H9 (cell line): ENCODE results near the gene PDCD1. TPM values are rescaled to one million over a fixed set of nuclear protein-coding genes. Genes with fewer than 3 reads are reported as not detected.

ENCODE experiments used
- DNase-seq: peaks from one replicate; pipeline ENCODE4 v3.0.0-alpha.2; 2017
- H2AFZ ChIP-seq: one replicate; pipeline ENCODE4 v1.6.1; 2013; ENCODE audit warnings: mild to moderate bottlenecking, low read length, control low read depth, moderate library complexity
- H2AK5ac ChIP-seq: 2 replicates; pipeline ENCODE4 v1.6.1; 2013; ENCODE audit warnings: low read length, control low read depth, mixed read lengths; ENCODE audit not compliant: insufficient read length
- H2BK120ac ChIP-seq: one replicate; pipeline ENCODE4 v1.6.1; 2013; ENCODE audit warnings: low read depth, mild to moderate bottlenecking, low read length, control low read depth, inconsistent platforms; ENCODE audit not compliant: poor library complexity, severe bottlenecking
- H2BK12ac ChIP-seq: 2 replicates; pipeline ENCODE4 v1.6.1; 2013; ENCODE audit warnings: low read length, control low read depth, mixed read lengths, low read depth; ENCODE audit not compliant: insufficient read length
- H2BK15ac ChIP-seq: 2 replicates; pipeline ENCODE4 v1.6.1; 2013; ENCODE audit warnings: low read depth, low read length, control low read depth
- H2BK20ac ChIP-seq: one replicate; pipeline ENCODE4 v1.6.1; 2013; ENCODE audit warnings: low read depth, mild to moderate bottlenecking, low read length, control low read depth, inconsistent platforms; ENCODE audit not compliant: poor library complexity, severe bottlenecking
- H2BK5ac ChIP-seq: 2 replicates; pipeline ENCODE4 v1.6.1; 2013; ENCODE audit warnings: low read length, control low read depth, mixed read lengths; ENCODE audit not compliant: insufficient read length
- H3K14ac ChIP-seq: 2 replicates; pipeline ENCODE4 v1.6.1; 2013; ENCODE audit warnings: low read length, control low read depth; ENCODE audit not compliant: insufficient read depth
- H3K18ac ChIP-seq: 2 replicates; pipeline ENCODE4 v1.6.1; 2013; ENCODE audit warnings: low read depth, mild to moderate bottlenecking, mixed read lengths, low read length, control low read depth; ENCODE audit not compliant: insufficient read length
- H3K23ac ChIP-seq: 2 replicates; pipeline ENCODE4 v1.6.1; 2013; ENCODE audit warnings: low read length, control low read depth, mixed read lengths, low read depth; ENCODE audit not compliant: insufficient read length
- H3K23me2 ChIP-seq: 2 replicates; pipeline ENCODE4 v1.6.1; 2013; ENCODE audit warnings: low read depth, mild to moderate bottlenecking, mixed read lengths, low read length, control low read depth; ENCODE audit not compliant: insufficient read length, poor library complexity, severe bottlenecking
- H3K27ac ChIP-seq: 2 replicates; pipeline ENCODE4 v1.5.1; 2013; ENCODE audit warnings: low read length, control low read depth, mixed read lengths, low read depth; ENCODE audit not compliant: insufficient read length
- H3K27me3 ChIP-seq: 2 replicates; pipeline ENCODE4 v1.6.1; 2013; ENCODE audit warnings: low read length, control low read depth, inconsistent platforms; ENCODE audit not compliant: insufficient read depth
- H3K4ac ChIP-seq: 2 replicates; pipeline ENCODE4 v1.6.1; 2013; ENCODE audit warnings: low read depth, mild to moderate bottlenecking, control low read depth, inconsistent platforms, low read length, moderate library complexity
- H3K4me1 ChIP-seq: 2 replicates; pipeline ENCODE4 v1.6.1; 2013; ENCODE audit warnings: low read length, control low read depth, inconsistent platforms; ENCODE audit not compliant: insufficient read depth
- H3K4me2 ChIP-seq: 2 replicates; pipeline ENCODE4 v1.6.1; 2013; ENCODE audit warnings: low read length, control low read depth, mixed read lengths; ENCODE audit not compliant: insufficient read length, insufficient read depth
- H3K56ac ChIP-seq: 2 replicates; pipeline ENCODE4 v1.6.1; 2013; ENCODE audit warnings: low read depth, mild to moderate bottlenecking, mixed read lengths, low read length, control low read depth; ENCODE audit not compliant: insufficient read length
- H3K79me1 ChIP-seq: 2 replicates; pipeline ENCODE4 v1.6.1; 2013; ENCODE audit warnings: low read depth, mild to moderate bottlenecking, moderate library complexity, low read length, control low read depth, inconsistent platforms; ENCODE audit not compliant: insufficient read depth, poor library complexity, severe bottlenecking
- H3K79me2 ChIP-seq: 2 replicates; pipeline ENCODE4 v1.6.1; 2013; ENCODE audit warnings: low read length, control low read depth, inconsistent platforms; ENCODE audit not compliant: insufficient read depth
- H3K9ac ChIP-seq: 2 replicates; pipeline ENCODE4 v1.6.1; 2013; ENCODE audit warnings: low read length, control low read depth, mixed read lengths; ENCODE audit not compliant: insufficient read length; ENCODE audit errors: extremely low read depth
- H3K9me3 ChIP-seq: one replicate; pipeline ENCODE4 v1.6.1; 2013; ENCODE audit warnings: low read depth, low read length, inconsistent platforms; ENCODE audit not compliant: control insufficient read depth
- H3T11ph ChIP-seq: one replicate; pipeline ENCODE4 v1.6.1; 2013; ENCODE audit warnings: mild to moderate bottlenecking, low read length, control low read depth, inconsistent platforms
- H4K20me1 ChIP-seq: one replicate; pipeline ENCODE4 v1.6.1; 2013; ENCODE audit not compliant: control insufficient read depth, insufficient read length, insufficient read depth
- H4K5ac ChIP-seq: 2 replicates; pipeline ENCODE4 v1.6.1; 2013; ENCODE audit warnings: low read depth, mild to moderate bottlenecking, mixed read lengths, low read length, control low read depth; ENCODE audit not compliant: insufficient read length
- H4K8ac ChIP-seq: replicated peaks from 2 replicates; pipeline ENCODE4 v1.6.1; 2013; ENCODE audit warnings: low read length, control low read depth, mixed read lengths, low read depth; ENCODE audit not compliant: insufficient read length
- H4K91ac ChIP-seq: 2 replicates; pipeline ENCODE4 v1.6.1; 2013; ENCODE audit warnings: low read depth, mild to moderate bottlenecking, moderate library complexity, mixed read lengths, low read length, control low read depth; ENCODE audit not compliant: insufficient read length
- H3K27ac Mint-ChIP-seq, 3 experiments: 2 replicates in 2 of 3; 3 replicates in 1 of 3; pipeline ENCODE4 v1.8.0; 2020 to 2021; ENCODE audit warnings: mixed read lengths in 3 of 3, mild to moderate bottlenecking in 1 of 3, moderate library complexity in 1 of 3
- H3K27me3 Mint-ChIP-seq: 2 replicates; pipeline ENCODE4 v1.8.0; 2021; ENCODE audit warnings: low read depth, mild to moderate bottlenecking, moderate library complexity, mixed read lengths
- H3K36me3 Mint-ChIP-seq, 3 experiments: 2 replicates in 2 of 3; 3 replicates in 1 of 3; pipeline ENCODE4 v1.8.0; 2020 to 2021; ENCODE audit warnings: low read depth in 3 of 3, mixed read lengths in 3 of 3; ENCODE audit not compliant: insufficient read depth in 1 of 3
- H3K4me1 Mint-ChIP-seq, 2 experiments: 2 replicates each; pipeline ENCODE4 v1.8.0; 2020; ENCODE audit warnings: mixed read lengths in 2 of 2
- H3K4me3 Mint-ChIP-seq, 2 experiments: 2 replicates in 1 of 2; 3 replicates in 1 of 2; pipeline ENCODE4 v1.8.0; 2020 to 2021; ENCODE audit warnings: mild to moderate bottlenecking in 2 of 2, mixed read lengths in 2 of 2, moderate library complexity in 1 of 2
- H3K9me3 Mint-ChIP-seq, 2 experiments: 2 replicates in 1 of 2; 3 replicates in 1 of 2; pipeline ENCODE4 v1.8.0; 2020; ENCODE audit warnings: mild to moderate bottlenecking in 2 of 2, mixed read lengths in 2 of 2, moderate library complexity in 1 of 2
- WGBS: extraction: QIAGEN DNeasy Blood & Tissue Kit; methylation state at CpG from one replicate; pipeline ENCODE4 v1.1.7; 2013; ENCODE audit warnings: missing lambda C conversion rate, low lambda C conversion rate, mixed read lengths; ENCODE audit not compliant: insufficient read length; ENCODE audit errors: extremely low coverage; 5-methylcytosine and 5-hydroxymethylcytosine counted together
- total RNA-seq: library from RNA; stranded (reverse); gene quantifications from 2 replicates; pipeline ENCODE4 v1.2.1, GENCODE V29; 2021
- TF ChIP-seq, protein P1 (sequence below): fragments of 200-600 bp; sonication (generic); conservative IDR thresholded peaks from 3 replicates; pipeline ENCODE4 v1.8.0; 2021; ENCODE audit warnings: antibody characterized with exemption, mild to moderate bottlenecking

Gene PDCD1
- total RNA-seq, 1 experiment from 2014 or later, result 1.6 TPM

- no peaks in the 10 kb centered on the region for H3K79me2 ChIP-seq
- no peak within 1 kb of the TSS for H4K5ac ChIP-seq
- H2BK12ac ChIP-seq, result no peak within 1 kb of the TSS
- no peak within 1 kb of the TSS for H4K8ac ChIP-seq
- WGBS, result no CpG with 5 or more reads among the region's 33 CpGs
- H2BK15ac ChIP-seq, result no peak within 1 kb of the TSS
- no peak within 1 kb of the TSS for H3K23ac ChIP-seq
- H4K91ac ChIP-seq, result no peak within 1 kb of the TSS
- H3K27ac ChIP-seq, result no peak within 1 kb of the TSS
- DNase-seq, result no peak
- H2BK5ac ChIP-seq, result no peak within 1 kb of the TSS
- H3K9ac ChIP-seq, result no peak within 1 kb of the TSS
- H2BK20ac ChIP-seq, result no peak within 1 kb of the TSS
- H3K27me3 Mint-ChIP-seq, result peaks cover 14% of the 10 kb centered on the region
- H3K14ac ChIP-seq, result no peak within 1 kb of the TSS; the same call in 1 of the 2 replicates
- no peak within 1 kb of the TSS for H2AK5ac ChIP-seq
- TF ChIP-seq, protein P1, sequence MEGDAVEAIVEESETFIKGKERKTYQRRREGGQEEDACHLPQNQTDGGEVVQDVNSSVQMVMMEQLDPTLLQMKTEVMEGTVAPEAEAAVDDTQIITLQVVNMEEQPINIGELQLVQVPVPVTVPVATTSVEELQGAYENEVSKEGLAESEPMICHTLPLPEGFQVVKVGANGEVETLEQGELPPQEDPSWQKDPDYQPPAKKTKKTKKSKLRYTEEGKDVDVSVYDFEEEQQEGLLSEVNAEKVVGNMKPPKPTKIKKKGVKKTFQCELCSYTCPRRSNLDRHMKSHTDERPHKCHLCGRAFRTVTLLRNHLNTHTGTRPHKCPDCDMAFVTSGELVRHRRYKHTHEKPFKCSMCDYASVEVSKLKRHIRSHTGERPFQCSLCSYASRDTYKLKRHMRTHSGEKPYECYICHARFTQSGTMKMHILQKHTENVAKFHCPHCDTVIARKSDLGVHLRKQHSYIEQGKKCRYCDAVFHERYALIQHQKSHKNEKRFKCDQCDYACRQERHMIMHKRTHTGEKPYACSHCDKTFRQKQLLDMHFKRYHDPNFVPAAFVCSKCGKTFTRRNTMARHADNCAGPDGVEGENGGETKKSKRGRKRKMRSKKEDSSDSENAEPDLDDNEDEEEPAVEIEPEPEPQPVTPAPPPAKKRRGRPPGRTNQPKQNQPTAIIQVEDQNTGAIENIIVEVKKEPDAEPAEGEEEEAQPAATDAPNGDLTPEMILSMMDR, result no peak
- H3K9me3 Mint-ChIP-seq, result peaks cover 19 to 26% of the 10 kb centered on the region in 2 experiments
- no peaks in the 10 kb centered on the region for H3K4me1 ChIP-seq
- H3K27me3 ChIP-seq, result no peaks in the 10 kb centered on the region; the same call in 1 of the 2 replicates
- H2AFZ ChIP-seq, result no peak within 1 kb of the TSS
- H3K18ac ChIP-seq, result no peak within 1 kb of the TSS
- H3K27ac Mint-ChIP-seq, result no peak within 1 kb of the TSS
- H3K4me1 Mint-ChIP-seq, result peaks cover 0 to 18% of the 10 kb centered on the region in 2 experiments; a peak in 2 of 4 replicates
- no peak within 1 kb of the TSS for H2BK120ac ChIP-seq
- H3K56ac ChIP-seq, result no peak within 1 kb of the TSS
- H3K4me3 Mint-ChIP-seq, result no peak within 1 kb of the TSS
- H3K36me3 Mint-ChIP-seq, result peaks cover 0 to 4% (median 0%) of the 10 kb centered on the region in 3 experiments; a peak in 3 of 7 replicates
- no peaks in the 10 kb centered on the region for H3K79me1 ChIP-seq
- H3K4me2 ChIP-seq, result no peak within 1 kb of the TSS
- H4K20me1 ChIP-seq, result peaks cover 7% of the 10 kb centered on the region
- no peak within 1 kb of the TSS for H3K4ac ChIP-seq
- no peaks in the 10 kb centered on the region for H3K9me3 ChIP-seq
- H3T11ph ChIP-seq, result no peak within 1 kb of the TSS
- no peaks in the 10 kb centered on the region for H3K23me2 ChIP-seq
These were observed 10.6 kb upstream of the PDCD1 start, which contains the start of gene RTP5 for GRCh38 chr2:241869087-241869961. Gene RTP5 (plus strand): TSS chr2:241869729. CDS start chr2:241869757, 28 bp downstream.
